HG02642 (cell line): Measurements from ENCODE around the gene PVRIG.
"Not testable (repeated sequence)": the region's sequence is repeated elsewhere in the genome, so short reads cannot be mapped to it uniquely, and the experiment has no call there.

Source experiments
- ATAC-seq: cut with Tn5 transposase; IDR thresholded peaks from one replicate; pipeline ENCODE4 v1.9.1; 2021; ENCODE audit warnings: mild to moderate bottlenecking; ENCODE audit not compliant: unreplicated experiment, poor library complexity

Gene PVRIG

GRCh38 chr7:100219801-100220585, at the start of gene PVRIG:
TSS of gene PVRIG (plus strand) at chr7:100219949. CDS start at chr7:100219971, 22 bp downstream.
- ATAC-seq: not testable (repeated sequence)

- no peak for ATAC-seq
Measured at GRCh38 chr7:100170101-100170897, 49.5 kb upstream of the PVRIG start.

- ATAC-seq: no peak
Measured at GRCh38 chr7:100171087-100171681, 48.6 kb upstream of the PVRIG start.

GRCh38 chr7:100171840-100172239, 47.9 kb upstream of the PVRIG start:
- ATAC-seq: no peak

GRCh38 chr7:100173806-100174495, 45.8 kb upstream of the PVRIG start:
- no peak for ATAC-seq

GRCh38 chr7:100174582-100174981, 45.2 kb upstream of the PVRIG start:
- ATAC-seq: no peak

GRCh38 chr7:100175296-100175935, 44.3 kb upstream of the PVRIG start:
- ATAC-seq: no peak

- ATAC-seq: no peak
Measured at GRCh38 chr7:100176096-100177044, 43.4 kb upstream of the PVRIG start.

GRCh38 chr7:100177045-100178001, 42.4 kb upstream of the PVRIG start, which contains the start of the genes GPC2 and STAG3:
TSS of gene GPC2 (minus strand) at chr7:100177381. CDS start at chr7:100177199, 182 bp downstream.
TSS of gene STAG3 (plus strand) at chr7:100177918. CDS start at chr7:100180557, 2,639 bp downstream.
- peak; percentile 90 for ATAC-seq

GRCh38 chr7:100180084-100180483, 39.7 kb upstream of the PVRIG start:
- ATAC-seq: not testable (repeated sequence)

- not testable (repeated sequence) for ATAC-seq
Measured at GRCh38 chr7:100182616-100183015, 37.1 kb upstream of the PVRIG start.

GRCh38 chr7:100183090-100183489, 36.7 kb upstream of the PVRIG start:
- ATAC-seq: not testable (repeated sequence)

- ATAC-seq: no peak
Measured at GRCh38 chr7:100185726-100186125, 34.0 kb upstream of the PVRIG start.

- ATAC-seq: no peak
Measured at GRCh38 chr7:100189061-100189460, 30.7 kb upstream of the PVRIG start.

- no peak for ATAC-seq
Measured at GRCh38 chr7:100190048-100190711, 29.6 kb upstream of the PVRIG start.

- ATAC-seq: no peak
Measured at GRCh38 chr7:100191775-100192174, 28.0 kb upstream of the PVRIG start.

GRCh38 chr7:100192281-100192862, 27.4 kb upstream of the PVRIG start:
- not testable (repeated sequence) for ATAC-seq
